RPMI7951 (cell line): ENCODE results near the gene BBS2. TPM values are rescaled to one million over a fixed set of nuclear protein-coding genes. Genes with fewer than 3 reads are reported as not detected.

Source experiments
- total RNA-seq: library from RNA; depleted of rRNA; stranded (reverse); fragments of >200 nt; shearing (Covaris generic); gene quantifications from 2 replicates; pipeline ENCODE4 v1.2.3, GENCODE V29; 2014; rRNA removed

The BBS2 gene
- total RNA-seq, 1 experiment from 2014 or later: 44.3 TPM

Other genes with a start within 250 kb of the BBS2 start
- 100.0 and 105 TPM in 2 replicates for gene AMFR, start 94.5 kb downstream of the BBS2 start, total RNA-seq
- gene NUDT21, start 68.7 kb downstream of the BBS2 start, total RNA-seq: 89.7 and 101 TPM in 2 replicates
- 63.1 and 64.8 TPM in 2 replicates for gene OGFOD1, start 68.5 kb downstream of the BBS2 start, total RNA-seq
- gene MT4, start 45.0 kb upstream of the BBS2 start, total RNA-seq: not detected in 2 replicates
- not detected in 2 replicates for gene MT3, start 69.5 kb upstream of the BBS2 start, total RNA-seq
- 715 and 768 TPM in 2 replicates for gene MT2A, start 88.6 kb upstream of the BBS2 start, total RNA-seq
- 604 and 676 TPM in 2 replicates for gene MT1E, start 105.8 kb upstream of the BBS2 start, total RNA-seq
- 2.3 and 4.5 TPM in 2 replicates for gene MT1M, start 112.6 kb upstream of the BBS2 start, total RNA-seq
- gene MT1A, start 118.6 kb upstream of the BBS2 start, total RNA-seq: 1.1 and 3.4 TPM in 2 replicates
- not detected in 2 replicates for gene MT1B, start 131.9 kb upstream of the BBS2 start, total RNA-seq
- gene MT1F, start 137.9 kb upstream of the BBS2 start, total RNA-seq: 6.5 and 9.0 TPM in 2 replicates
- gene MT1G, start 148.0 kb upstream of the BBS2 start, total RNA-seq: 6.8 and 13.5 TPM in 2 replicates
- gene MT1H, start 149.8 kb upstream of the BBS2 start, total RNA-seq: not detected in 2 replicates
- gene MT1X, start 162.4 kb upstream of the BBS2 start, total RNA-seq: 150 and 163 TPM in 2 replicates
- 104 and 113 TPM in 2 replicates for gene NUP93, start 210.1 kb upstream of the BBS2 start, total RNA-seq